ENCODE data around the gene LIG1. TPM values are rescaled to one million over a fixed set of nuclear protein-coding genes. Genes with fewer than 3 reads are reported as not detected.

LIG1 gene
- total RNA-seq, 3 donors from 2014 or later, result 6.1 to 31.8 (median 14.1) TPM

DNA sequence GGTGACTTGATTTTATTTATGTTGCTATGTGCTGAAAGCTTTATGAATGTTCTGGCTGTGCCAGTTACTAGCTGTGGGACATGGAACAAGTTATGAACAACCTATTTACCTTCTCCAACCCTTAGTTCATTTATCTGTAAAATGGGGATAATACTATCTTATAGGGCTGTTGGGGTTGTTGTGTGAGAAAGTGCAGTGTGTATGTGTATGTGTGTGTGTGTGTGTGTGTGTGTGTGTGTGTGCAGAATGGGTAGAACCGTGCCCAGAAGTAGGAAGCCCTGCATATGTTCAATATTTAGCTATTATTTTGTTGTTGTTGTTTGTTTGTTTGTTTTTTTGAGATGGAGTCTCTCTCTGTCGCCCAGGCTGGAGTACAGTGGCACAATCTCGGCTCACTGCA is 20.7 kb upstream of the LIG1 start:
- H3K4me3 ChIP-seq, result no peak overlapping the region
- H3K27ac ChIP-seq, result no peak overlapping the region
- no peaks in the 10 kb centered on the region for H3K27me3 ChIP-seq
- no peaks in the 10 kb centered on the region for H3K36me3 ChIP-seq
- DNase-seq (ENCODE audit: low spot score in 2 of 2), result no peak
- TF ChIP-seq POLR2AphosphoS5 (IDR thresholded peaks at IDR 0.05) (no peak), POLR2A (IDR thresholded peaks at IDR 0.05) (no peak)
- TF ChIP-seq, protein P1, sequence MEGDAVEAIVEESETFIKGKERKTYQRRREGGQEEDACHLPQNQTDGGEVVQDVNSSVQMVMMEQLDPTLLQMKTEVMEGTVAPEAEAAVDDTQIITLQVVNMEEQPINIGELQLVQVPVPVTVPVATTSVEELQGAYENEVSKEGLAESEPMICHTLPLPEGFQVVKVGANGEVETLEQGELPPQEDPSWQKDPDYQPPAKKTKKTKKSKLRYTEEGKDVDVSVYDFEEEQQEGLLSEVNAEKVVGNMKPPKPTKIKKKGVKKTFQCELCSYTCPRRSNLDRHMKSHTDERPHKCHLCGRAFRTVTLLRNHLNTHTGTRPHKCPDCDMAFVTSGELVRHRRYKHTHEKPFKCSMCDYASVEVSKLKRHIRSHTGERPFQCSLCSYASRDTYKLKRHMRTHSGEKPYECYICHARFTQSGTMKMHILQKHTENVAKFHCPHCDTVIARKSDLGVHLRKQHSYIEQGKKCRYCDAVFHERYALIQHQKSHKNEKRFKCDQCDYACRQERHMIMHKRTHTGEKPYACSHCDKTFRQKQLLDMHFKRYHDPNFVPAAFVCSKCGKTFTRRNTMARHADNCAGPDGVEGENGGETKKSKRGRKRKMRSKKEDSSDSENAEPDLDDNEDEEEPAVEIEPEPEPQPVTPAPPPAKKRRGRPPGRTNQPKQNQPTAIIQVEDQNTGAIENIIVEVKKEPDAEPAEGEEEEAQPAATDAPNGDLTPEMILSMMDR (IDR thresholded peaks at IDR 0.05), result no peak
- H3K9me3 ChIP-seq, result no peaks in the 10 kb centered on the region
- intact Hi-C loops (cut with DNase I; ENCODE audit: low total_unique reads), result no loop called here
- no peaks in the 10 kb centered on the region for H3K4me1 ChIP-seq

DNA sequence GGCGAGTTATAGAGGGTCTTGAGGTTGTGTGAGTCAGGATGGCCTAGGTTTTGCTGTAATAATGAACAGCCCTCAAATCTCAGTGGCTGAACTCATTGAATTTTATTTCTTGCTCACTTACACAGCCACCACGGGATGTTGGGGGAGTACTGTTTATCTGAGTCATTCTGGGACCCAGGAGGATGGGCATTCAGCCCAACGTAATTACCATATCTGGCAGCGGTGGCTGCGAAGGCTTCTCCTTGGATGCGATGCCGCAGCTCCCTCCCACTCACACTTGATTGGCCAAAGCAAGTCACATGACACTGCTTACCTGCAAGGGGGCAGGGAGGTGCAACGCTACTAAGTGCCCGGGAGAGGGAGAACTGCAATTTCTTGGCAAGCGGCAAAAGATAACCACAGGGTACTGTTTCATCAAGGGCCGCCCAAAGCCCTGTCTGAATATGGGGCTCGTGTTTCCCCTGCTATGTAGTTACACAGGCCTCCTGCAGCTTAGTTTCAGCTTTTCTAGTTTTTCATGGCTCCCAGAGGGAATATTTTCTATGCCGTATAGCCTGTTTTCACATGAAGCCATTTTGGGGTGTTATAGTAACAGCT is 20.2 kb upstream of the LIG1 start:
- H3K9me3 ChIP-seq, result no peaks in the 10 kb centered on the region
- intact Hi-C loops (cut with DNase I; ENCODE audit: low total_unique reads), result no loop called here
- peak in 1 of 2 donors; percentile 37 for DNase-seq (ENCODE audit: low spot score in 2 of 2)
- no peaks in the 10 kb centered on the region for H3K27me3 ChIP-seq
- no peak overlapping the region for H3K27ac ChIP-seq
- H3K4me3 ChIP-seq, result no peak overlapping the region
- no peaks in the 10 kb centered on the region for H3K4me1 ChIP-seq
- TF ChIP-seq, protein P1 (IDR thresholded peaks at IDR 0.05), result peak in 1 of 3 donors; percentile 35
- no peak for TF ChIP-seq POLR2A (IDR thresholded peaks at IDR 0.05)
- H3K36me3 ChIP-seq, result no peaks in the 10 kb centered on the region

DNA sequence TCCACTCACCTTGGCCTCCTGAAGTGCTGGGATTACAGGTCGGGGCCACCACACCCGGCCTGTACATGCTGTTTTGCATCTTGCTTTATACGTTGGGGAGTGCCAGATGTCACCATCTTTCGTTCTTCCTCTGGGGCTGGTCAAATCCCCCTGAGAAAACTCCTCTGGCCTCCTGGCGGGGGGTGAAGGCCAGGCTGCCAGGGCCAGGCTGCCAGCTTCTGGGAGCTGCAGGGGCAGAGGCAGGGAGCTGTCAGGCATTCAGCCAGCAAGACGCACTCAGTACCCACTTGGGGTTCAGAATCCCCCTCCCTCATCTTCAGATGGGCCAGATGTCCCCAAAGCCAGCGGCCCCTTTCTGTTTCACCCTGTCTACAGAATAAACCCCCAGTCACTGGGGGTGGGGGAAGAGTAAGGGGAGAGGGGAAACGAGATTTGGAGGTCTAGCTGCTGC is 16.4 kb upstream of the LIG1 start:
- Histone ChIP-seq H3K9me3 (peaks cover 4% of the 10 kb centered on the region in 2 donors), H3K36me3 (no peaks in the 10 kb centered on the region)

DNA sequence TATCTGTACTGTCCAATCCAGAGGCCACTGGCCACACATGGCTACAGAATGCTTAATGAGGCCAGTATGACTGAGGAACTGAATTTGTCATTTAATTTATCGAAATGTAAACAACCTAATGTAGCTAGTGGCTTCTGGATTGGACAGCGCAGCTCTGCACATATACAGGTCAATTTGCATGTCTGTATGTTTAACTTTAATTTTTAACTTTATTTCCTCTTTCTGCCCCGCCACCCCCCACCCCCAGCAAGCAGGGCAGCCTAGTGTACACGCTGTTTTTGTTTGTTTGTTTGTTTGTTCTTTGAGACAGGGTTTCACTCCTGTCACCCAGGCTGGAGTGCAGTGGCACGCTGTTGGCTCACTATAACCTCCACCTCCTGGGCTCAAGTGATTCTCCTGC is 15.9 kb upstream of the LIG1 start:
- H3K4me3 ChIP-seq, result no peak overlapping the region
- intact Hi-C loops (cut with DNase I; ENCODE audit: low total_unique reads), result no loop called here
- H3K9me3 ChIP-seq, result peaks cover 4 to 10% of the 10 kb centered on the region in 2 donors
- no peak overlapping the region for H3K27ac ChIP-seq
- H3K27me3 ChIP-seq, result no peaks in the 10 kb centered on the region
- DNase-seq (ENCODE audit: low spot score in 2 of 2), result no peak
- H3K36me3 ChIP-seq, result no peaks in the 10 kb centered on the region
- no peaks in the 10 kb centered on the region for H3K4me1 ChIP-seq
- TF ChIP-seq POLR2AphosphoS5 (IDR thresholded peaks at IDR 0.05) (no peak), POLR2A (IDR thresholded peaks at IDR 0.05) (no peak)
- TF ChIP-seq, protein P1 (IDR thresholded peaks at IDR 0.05), result no peak

More for the DNA sequence above, 16.4 kb upstream of the LIG1 start:
- H3K27me3 ChIP-seq, result no peaks in the 10 kb centered on the region
- no peak overlapping the region for H3K4me3 ChIP-seq
- H3K4me1 ChIP-seq, result no peaks in the 10 kb centered on the region
- no peak overlapping the region for H3K27ac ChIP-seq
- DNase-seq (ENCODE audit: low spot score in 2 of 2), result no peak
- TF ChIP-seq POLR2A (IDR thresholded peaks at IDR 0.05), result no peak
- TF ChIP-seq, protein P1 (IDR thresholded peaks at IDR 0.05), result no peak
- TF ChIP-seq POLR2AphosphoS5 (IDR thresholded peaks at IDR 0.05), result no peak
- intact Hi-C loops (cut with DNase I; ENCODE audit: low total_unique reads), result no loop called here

DNA sequence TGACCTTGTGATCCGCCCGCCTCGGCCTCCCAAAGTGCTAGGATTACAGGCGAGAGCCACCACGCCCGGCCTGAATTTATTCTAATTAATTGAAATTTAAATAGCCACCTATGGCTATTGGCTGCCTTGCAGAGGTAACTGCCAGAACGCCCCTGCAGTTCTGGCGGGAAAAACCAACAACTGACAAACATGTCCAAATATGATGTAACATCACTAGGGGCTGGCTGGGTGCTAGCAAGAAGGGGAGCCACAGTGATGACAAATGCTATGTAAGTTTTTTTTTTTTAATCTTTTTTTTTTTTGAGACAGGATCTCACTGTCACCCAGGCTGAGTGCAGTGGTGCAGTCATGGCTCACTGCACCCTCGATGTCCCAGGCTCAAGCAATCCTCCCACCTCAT is 13.2 kb upstream of the LIG1 start:
- H3K4me1 ChIP-seq, result no peaks in the 10 kb centered on the region
- TF ChIP-seq, protein P1 (IDR thresholded peaks at IDR 0.05), result no peak
- no peak overlapping the region for H3K4me3 ChIP-seq
- H3K36me3 ChIP-seq, result no peaks in the 10 kb centered on the region
- DNase-seq (ENCODE audit: low spot score in 2 of 2), result no peak
- no peaks in the 10 kb centered on the region for H3K27me3 ChIP-seq
- intact Hi-C loops (cut with DNase I; ENCODE audit: low total_unique reads), result no loop called here
- H3K9me3 ChIP-seq, result peaks cover 4 to 13% of the 10 kb centered on the region in 2 donors
- no peak overlapping the region for H3K27ac ChIP-seq
